Breast epithelium (tissue), 3 donors: ENCODE data around the gene SCGB3A2.
"Not testable (repeated sequence)": the region's sequence is repeated elsewhere in the genome, so short reads cannot be mapped to it uniquely, and the experiment has no call there.

Source experiments
- CTCF ChIP-seq, 3 donors: fragments of 450-650 bp; IDR thresholded peaks; one replicate each; pipeline ENCODE4 v1.5.1; 2016 to 2017; ENCODE audit warnings: antibody characterized with exemption in 3 of 3, mild to moderate bottlenecking in 3 of 3, moderate library complexity in 3 of 3
- POLR2A ChIP-seq: fragments of 450-650 bp; IDR thresholded peaks from one replicate; pipeline ENCODE4 v1.6.1; 2016; ENCODE audit warnings: antibody characterized with exemption, mild to moderate bottlenecking, moderate library complexity

GRCh38 chr5:147871980-147872549, 6.4 kb upstream of the SCGB3A2 start:
- not testable (repeated sequence) for TF ChIP-seq POLR2A; CTCF (IDR thresholded peaks at IDR 0.05)
